MM.1S (cell line): ENCODE data around the gene RIPK4.

ENCODE experiments used
- EZH2phosphoT487 ChIP-seq: fragments of 300-600 bp; sonication (generic); IDR thresholded peaks from 2 replicates; pipeline ENCODE4 v1.6.1; 2018; ENCODE audit warnings: antibody characterized with exemption, low read length
- TF ChIP-seq, protein P1 (sequence below): fragments of 300-600 bp; sonication (generic); IDR thresholded peaks from 2 replicates; pipeline ENCODE4 v1.5.1; 2016; ENCODE audit warnings: antibody characterized with exemption, low read length, mixed read lengths

- TF ChIP-seq, protein P1, sequence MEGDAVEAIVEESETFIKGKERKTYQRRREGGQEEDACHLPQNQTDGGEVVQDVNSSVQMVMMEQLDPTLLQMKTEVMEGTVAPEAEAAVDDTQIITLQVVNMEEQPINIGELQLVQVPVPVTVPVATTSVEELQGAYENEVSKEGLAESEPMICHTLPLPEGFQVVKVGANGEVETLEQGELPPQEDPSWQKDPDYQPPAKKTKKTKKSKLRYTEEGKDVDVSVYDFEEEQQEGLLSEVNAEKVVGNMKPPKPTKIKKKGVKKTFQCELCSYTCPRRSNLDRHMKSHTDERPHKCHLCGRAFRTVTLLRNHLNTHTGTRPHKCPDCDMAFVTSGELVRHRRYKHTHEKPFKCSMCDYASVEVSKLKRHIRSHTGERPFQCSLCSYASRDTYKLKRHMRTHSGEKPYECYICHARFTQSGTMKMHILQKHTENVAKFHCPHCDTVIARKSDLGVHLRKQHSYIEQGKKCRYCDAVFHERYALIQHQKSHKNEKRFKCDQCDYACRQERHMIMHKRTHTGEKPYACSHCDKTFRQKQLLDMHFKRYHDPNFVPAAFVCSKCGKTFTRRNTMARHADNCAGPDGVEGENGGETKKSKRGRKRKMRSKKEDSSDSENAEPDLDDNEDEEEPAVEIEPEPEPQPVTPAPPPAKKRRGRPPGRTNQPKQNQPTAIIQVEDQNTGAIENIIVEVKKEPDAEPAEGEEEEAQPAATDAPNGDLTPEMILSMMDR, result no peak
- TF ChIP-seq EZH2phosphoT487, result no peak
Observed at GRCh38 chr21:41763398-41763931, 3.4 kb downstream of the RIPK4 start.
